HG03354 (cell line): ENCODE measurements around the gene LMO1.

ENCODE experiments used
- ATAC-seq: cut with Tn5 transposase; IDR thresholded peaks from one replicate; pipeline ENCODE4 v1.9.1; 2021; ENCODE audit warnings: mild to moderate bottlenecking; ENCODE audit not compliant: unreplicated experiment, poor library complexity, severe bottlenecking

The LMO1 gene

GRCh38 chr11:8217926-8218325 lies 45.8 kb downstream of the LMO1 start:
- no peak for ATAC-seq

GRCh38 chr11:8217136-8217535 lies 46.5 kb downstream of the LMO1 start:
- no peak for ATAC-seq

GRCh38 chr11:8213376-8213775 lies 50.3 kb downstream of the LMO1 start:
- ATAC-seq = no peak

GRCh38 chr11:8209208-8209807 lies 54.4 kb downstream of the LMO1 start:
- ATAC-seq = no peak

GRCh38 chr11:8207080-8208000 lies 56.3 kb downstream of the LMO1 start:
- no peak for ATAC-seq

- ATAC-seq = peak; percentile 62
These were observed 57.2 kb downstream of the LMO1 start for GRCh38 chr11:8206251-8207079.

- ATAC-seq = no peak
These were observed 58.1 kb downstream of the LMO1 start for GRCh38 chr11:8205566-8205965.

- ATAC-seq = no peak
These were observed 59.1 kb downstream of the LMO1 start for GRCh38 chr11:8204596-8204995.

GRCh38 chr11:8204025-8204424 lies 59.7 kb downstream of the LMO1 start:
- no peak for ATAC-seq

GRCh38 chr11:8203414-8203715 lies 60.3 kb downstream of the LMO1 start:
- ATAC-seq = no peak

- ATAC-seq = no peak
These were observed 60.9 kb downstream of the LMO1 start for GRCh38 chr11:8202516-8203413.

- no peak for ATAC-seq
These were observed 61.9 kb downstream of the LMO1 start for GRCh38 chr11:8201644-8202365.

- ATAC-seq = no peak
These were observed 64.0 kb downstream of the LMO1 start for GRCh38 chr11:8199676-8200075.

GRCh38 chr11:8196749-8197148 lies 66.9 kb downstream of the LMO1 start:
- no peak for ATAC-seq

GRCh38 chr11:8194956-8195355 lies 68.7 kb downstream of the LMO1 start:
- no peak for ATAC-seq

GRCh38 chr11:8192896-8193209 lies 70.8 kb downstream of the LMO1 start:
- ATAC-seq = peak; percentile 43

- peak; percentile 72 for ATAC-seq
These were observed 71.4 kb downstream of the LMO1 start for GRCh38 chr11:8192016-8192895.

GRCh38 chr11:8190431-8190830 lies 73.2 kb downstream of the LMO1 start:
- ATAC-seq = no peak
